Transverse colon (tissue), 4 donors: Measurements from ENCODE around the gene PPM1L. TPM values are rescaled to one million over a fixed set of nuclear protein-coding genes. Genes with fewer than 3 reads are reported as not detected.
"Not testable (repeated sequence)": the region's sequence is repeated elsewhere in the genome, so short reads cannot be mapped to it uniquely, and the experiment has no call there.

Experiments used
- DNase-seq: peaks from one replicate; pipeline ENCODE4 v3.0.0-alpha.2; 2019
- H3K27ac ChIP-seq, 4 donors: fragments of 200-600 bp; sonication (generic); 2 replicates each; pipeline ENCODE4 v1.5.1; 2016 to 2018; ENCODE audit warnings: inconsistent platforms in 4 of 4
- H3K27me3 ChIP-seq: fragments of 200-600 bp; sonication (generic); 2 replicates; pipeline ENCODE4 v1.5.1; 2017; ENCODE audit warnings: inconsistent platforms
- H3K36me3 ChIP-seq, 4 donors: fragments of 200-600 bp; sonication (generic); 2 replicates each; pipeline ENCODE4 v1.5.1; 2017 to 2019; ENCODE audit warnings: inconsistent platforms in 4 of 4
- H3K4me1 ChIP-seq, 4 donors: fragments of 200-600 bp; sonication (generic); 2 replicates each; pipeline ENCODE4 v1.5.1; 2017 to 2020; ENCODE audit warnings: inconsistent platforms in 4 of 4
- H3K4me3 ChIP-seq, 4 donors: fragments of 200-600 bp; sonication (generic); 1 replicate in 1 of 4; 2 replicates in 3 of 4; pipeline versions ENCODE4 v1.5.1 to v1.6.1; 2017 to 2019; ENCODE audit warnings: inconsistent platforms in 4 of 4
- H3K9me3 ChIP-seq, 2 donors: fragments of 200-600 bp; sonication (generic); 2 replicates each; pipeline ENCODE4 v1.5.1; 2017 to 2019; ENCODE audit warnings: inconsistent platforms in 2 of 2
- EP300 ChIP-seq: sonication (generic); formaldehyde crosslinking; IDR thresholded peaks from one replicate; pipeline ENCODE4 v1.6.1; 2017; ENCODE audit warnings: antibody characterized with exemption, low read depth
- POLR2A ChIP-seq: fragments of 450-650 bp; IDR thresholded peaks from one replicate; pipeline ENCODE4 v1.6.1; 2016; ENCODE audit warnings: antibody characterized with exemption, mild to moderate bottlenecking, moderate library complexity
- POLR2AphosphoS5 ChIP-seq, 3 donors: sonication (generic); formaldehyde crosslinking; IDR thresholded peaks; one replicate each; pipeline ENCODE4 v1.6.1; 2016; ENCODE audit warnings: antibody characterized with exemption in 3 of 3
- WGBS, 2 donors: methylation state at CpG; one replicate each; pipeline ENCODE4 v1.1.5; 2018; ENCODE audit warnings: low coverage in 1 of 2; 5-methylcytosine and 5-hydroxymethylcytosine counted together
- in situ Hi-C, 4 donors: fragments of 200-750 bp; cut with MboI; loops; one replicate each; pipeline versions ENCODE4 v1.15.0 to v1.15.1; 2017; ENCODE audit warnings: low sequenced_read_pairs in 3 of 4, low pct_ligation_motif_present in 1 of 4, low pct_unique_long_range_greater_than_20kb in 1 of 4
- intact Hi-C: fragments of 100-400 bp; cut with DNase I; formaldehyde crosslinking; loops from one replicate; pipeline ENCODE4 v1.15.1; 2023; ENCODE audit warnings: low total_unique reads
- total RNA-seq, 4 donors: library from RNA; depleted of rRNA; stranded (reverse); fragments of >200 nt; gene quantifications; one replicate each; pipeline ENCODE4 v1.1.0, GENCODE V29; 2016
- TF ChIP-seq, protein P1 (sequence below), 5 experiments: fragments of 200-600 bp in 3 of 5; fragments of 450-650 bp in 2 of 5; sonication (generic) in 3 of 5; IDR thresholded peaks; 1 replicate in 2 of 5; 2 replicates in 3 of 5; pipeline ENCODE4 v1.5.1; 2016 to 2017; ENCODE audit warnings: antibody characterized with exemption in 5 of 5, inconsistent platforms in 3 of 5, mild to moderate bottlenecking in 2 of 5, moderate library complexity in 1 of 5

The PPM1L gene
- total RNA-seq, 4 donors from 2014 or later: 17.2 to 35.5 (median 25.6) TPM

DNA sequence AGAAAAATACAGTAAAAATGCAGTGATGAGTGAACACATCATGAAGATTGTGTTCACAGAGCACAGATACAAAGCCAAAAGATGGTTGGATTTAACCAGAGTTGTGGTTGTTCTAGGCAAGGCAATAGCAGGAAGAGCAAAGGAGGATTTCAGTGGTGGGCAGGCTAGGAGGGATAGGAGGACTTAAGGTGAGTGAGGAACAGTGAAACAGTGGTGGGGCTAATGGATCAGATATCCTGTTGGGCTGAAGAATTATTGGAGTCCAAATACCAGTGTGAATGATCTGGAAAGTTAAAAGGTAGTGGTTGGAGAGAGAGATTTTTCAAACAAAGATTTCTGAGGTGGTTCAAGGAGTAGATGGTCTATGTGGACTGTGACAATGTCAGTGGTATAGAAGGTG lies 240.8 kb downstream of the PPM1L start:
- intact Hi-C loops (no loop called here), in situ Hi-C loops (no loop called here)
- no peaks in the 10 kb centered on the region for H3K9me3 ChIP-seq
- no peak overlapping the region for H3K4me3 ChIP-seq
- TF ChIP-seq POLR2A (no peak), EP300 (no peak), POLR2AphosphoS5 (IDR thresholded peaks at IDR 0.05) (no peak)
- no peaks in the 10 kb centered on the region for H3K4me1 ChIP-seq
- H3K36me3 ChIP-seq: no peaks in the 10 kb centered on the region
- no peak overlapping the region for H3K27ac ChIP-seq
- no peak for DNase-seq
- H3K27me3 ChIP-seq: no peaks in the 10 kb centered on the region

- 97 to 100% methylated on average over 1 of the region's 1 CpG for WGBS, 2 donors
- TF ChIP-seq POLR2AphosphoS5 (IDR thresholded peaks at IDR 0.05): no peak
- TF ChIP-seq POLR2A: no peak
- TF ChIP-seq, protein P1, sequence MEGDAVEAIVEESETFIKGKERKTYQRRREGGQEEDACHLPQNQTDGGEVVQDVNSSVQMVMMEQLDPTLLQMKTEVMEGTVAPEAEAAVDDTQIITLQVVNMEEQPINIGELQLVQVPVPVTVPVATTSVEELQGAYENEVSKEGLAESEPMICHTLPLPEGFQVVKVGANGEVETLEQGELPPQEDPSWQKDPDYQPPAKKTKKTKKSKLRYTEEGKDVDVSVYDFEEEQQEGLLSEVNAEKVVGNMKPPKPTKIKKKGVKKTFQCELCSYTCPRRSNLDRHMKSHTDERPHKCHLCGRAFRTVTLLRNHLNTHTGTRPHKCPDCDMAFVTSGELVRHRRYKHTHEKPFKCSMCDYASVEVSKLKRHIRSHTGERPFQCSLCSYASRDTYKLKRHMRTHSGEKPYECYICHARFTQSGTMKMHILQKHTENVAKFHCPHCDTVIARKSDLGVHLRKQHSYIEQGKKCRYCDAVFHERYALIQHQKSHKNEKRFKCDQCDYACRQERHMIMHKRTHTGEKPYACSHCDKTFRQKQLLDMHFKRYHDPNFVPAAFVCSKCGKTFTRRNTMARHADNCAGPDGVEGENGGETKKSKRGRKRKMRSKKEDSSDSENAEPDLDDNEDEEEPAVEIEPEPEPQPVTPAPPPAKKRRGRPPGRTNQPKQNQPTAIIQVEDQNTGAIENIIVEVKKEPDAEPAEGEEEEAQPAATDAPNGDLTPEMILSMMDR (IDR thresholded peaks at IDR 0.05): no peak
- TF ChIP-seq EP300: no peak
- no peak for DNase-seq
- in situ Hi-C loops (no loop called here), intact Hi-C loops (no loop called here)
- Histone ChIP-seq H3K4me1 (no peaks in the 10 kb centered on the region), H3K27ac (no peak overlapping the region), H3K36me3 (no peaks in the 10 kb centered on the region), H3K9me3 (no peaks in the 10 kb centered on the region), H3K27me3 (no peaks in the 10 kb centered on the region), H3K4me3 (no peak overlapping the region)
Measured at GRCh38 chr3:160998581-160998980, 242.6 kb downstream of the PPM1L start.

DNA sequence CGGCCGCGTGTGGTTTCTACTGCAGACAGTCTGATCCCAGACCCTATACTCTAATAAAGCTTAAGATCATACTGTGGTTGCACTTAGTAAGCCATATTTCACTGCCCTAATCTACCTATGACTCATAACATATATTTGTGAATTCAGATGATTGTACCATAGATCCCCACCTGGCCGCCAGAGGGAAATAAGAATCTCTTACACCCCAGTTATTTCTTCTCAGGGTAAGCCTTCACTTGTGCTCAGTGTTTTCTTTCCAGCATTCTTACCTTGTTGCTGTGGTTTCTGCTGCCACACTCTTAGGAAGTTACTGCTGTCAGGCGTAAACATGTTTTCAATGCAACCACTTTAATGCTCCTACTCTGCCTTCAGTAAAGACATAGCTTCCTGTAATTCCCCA lies 243.2 kb downstream of the PPM1L start:
- Histone ChIP-seq H3K27ac (no peak overlapping the region), H3K9me3 (no peaks in the 10 kb centered on the region), H3K4me1 (no peaks in the 10 kb centered on the region), H3K27me3 (no peaks in the 10 kb centered on the region), H3K4me3 (no peak overlapping the region), H3K36me3 (no peaks in the 10 kb centered on the region)
- no peak for DNase-seq
- 87 to 93% methylated on average over 4 to 5 of the region's 5 CpGs for WGBS, 2 donors
- TF ChIP-seq EP300 (no peak), POLR2A (no peak), POLR2AphosphoS5 (IDR thresholded peaks at IDR 0.05) (no peak)
- TF ChIP-seq, protein P1 (IDR thresholded peaks at IDR 0.05): no peak
- intact Hi-C loops: no loop called here
- in situ Hi-C loops: no loop called here

- TF ChIP-seq POLR2AphosphoS5 (IDR thresholded peaks at IDR 0.05) (no peak), POLR2A (no peak), EP300 (no peak)
- TF ChIP-seq, protein P1 (IDR thresholded peaks at IDR 0.05): no peak
- no peaks in the 10 kb centered on the region for H3K36me3 ChIP-seq
- H3K4me3 ChIP-seq: no peak overlapping the region
- WGBS, 2 donors: 43 to 86% methylated on average over 1 to 2 of the region's 2 CpGs
- in situ Hi-C loops (no loop called here), intact Hi-C loops (no loop called here)
- no peak for DNase-seq
- H3K27ac ChIP-seq: no peak overlapping the region
- no peaks in the 10 kb centered on the region for H3K4me1 ChIP-seq
- H3K9me3 ChIP-seq: no peaks in the 10 kb centered on the region
- no peaks in the 10 kb centered on the region for H3K27me3 ChIP-seq
Measured at GRCh38 chr3:161008086-161008485, 252.1 kb downstream of the PPM1L start.

DNA sequence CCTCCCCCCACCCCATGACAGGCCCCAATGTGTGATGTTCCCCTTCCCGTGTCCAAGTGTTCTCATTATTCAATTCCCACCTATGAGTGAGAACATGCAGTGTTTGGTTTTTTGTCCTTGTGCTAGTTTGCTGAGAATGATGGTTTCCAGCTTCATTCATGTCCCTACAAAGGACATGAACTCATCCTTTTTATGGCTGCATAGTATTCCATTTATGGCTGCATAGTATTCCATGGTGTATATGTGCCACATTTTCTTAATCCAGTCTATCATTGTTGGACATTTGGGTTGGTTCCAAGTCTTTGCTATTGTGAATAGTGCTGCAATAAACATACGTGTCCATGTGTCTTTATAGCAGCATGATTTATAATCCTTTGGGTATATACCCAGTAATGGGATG lies 254.1 kb downstream of the PPM1L start:
- intact Hi-C loops, H3K27ac ChIP-seq: not testable (repeated sequence)
- 75 to 82% methylated on average over 1 to 2 of the region's 2 CpGs for WGBS, 2 donors

More for the DNA sequence above, 254.1 kb downstream of the PPM1L start:
- H3K4me3 ChIP-seq, H3K27me3 ChIP-seq, in situ Hi-C loops, H3K36me3 ChIP-seq, H3K9me3 ChIP-seq, DNase-seq, H3K4me1 ChIP-seq: not testable (repeated sequence)
